ENCODE data around the gene USF2.
"Not testable (repeated sequence)": the region's sequence is repeated elsewhere in the genome, so short reads cannot be mapped to it uniquely, and the experiment has no call there.

The USF2 gene

DNA sequence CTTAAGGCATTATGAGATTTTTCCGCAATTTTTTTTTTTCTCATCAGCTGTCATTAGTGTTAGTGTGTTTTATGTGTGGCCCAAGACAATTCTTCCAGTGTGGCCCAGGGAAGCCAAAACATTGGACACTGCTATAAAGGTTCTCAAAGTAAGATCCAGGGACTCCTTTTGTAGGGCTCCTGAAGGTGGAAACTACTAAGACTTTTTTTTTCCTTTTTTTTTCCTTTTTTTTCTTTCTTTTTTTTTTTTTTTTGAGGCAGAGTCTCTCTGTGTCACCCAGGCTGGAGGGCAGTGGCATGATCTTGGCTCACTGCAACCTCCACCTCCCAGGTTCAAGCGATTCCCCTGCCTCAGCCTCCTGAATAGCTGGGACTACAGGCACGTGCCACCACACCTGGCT, 16.7 kb downstream of the USF2 start:
- not testable (repeated sequence) for DNase-seq (ENCODE audit: low read depth in 3 of 3)

DNA sequence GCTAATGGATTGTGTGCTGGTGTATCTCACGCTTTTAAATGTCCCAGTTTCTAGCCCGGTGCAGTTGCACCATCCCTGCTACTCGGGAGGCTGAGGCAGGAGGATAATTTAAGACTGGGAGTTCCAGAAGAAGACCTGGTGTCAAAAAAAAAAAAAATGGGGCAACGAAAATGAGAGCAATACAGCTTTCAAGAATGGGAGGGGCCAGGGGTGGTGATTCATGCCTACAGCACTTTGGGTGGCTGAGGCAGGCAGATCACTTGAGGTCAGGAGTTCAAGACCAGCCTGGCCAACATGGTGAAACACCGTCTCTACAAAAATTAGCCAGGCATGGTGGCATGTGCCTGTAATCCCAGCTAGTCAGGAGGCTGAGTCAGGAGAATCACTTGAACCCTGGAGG, 17.3 kb downstream of the USF2 start:
- DNase-seq (ENCODE audit: low read depth in 3 of 3), result not testable (repeated sequence)

DNA sequence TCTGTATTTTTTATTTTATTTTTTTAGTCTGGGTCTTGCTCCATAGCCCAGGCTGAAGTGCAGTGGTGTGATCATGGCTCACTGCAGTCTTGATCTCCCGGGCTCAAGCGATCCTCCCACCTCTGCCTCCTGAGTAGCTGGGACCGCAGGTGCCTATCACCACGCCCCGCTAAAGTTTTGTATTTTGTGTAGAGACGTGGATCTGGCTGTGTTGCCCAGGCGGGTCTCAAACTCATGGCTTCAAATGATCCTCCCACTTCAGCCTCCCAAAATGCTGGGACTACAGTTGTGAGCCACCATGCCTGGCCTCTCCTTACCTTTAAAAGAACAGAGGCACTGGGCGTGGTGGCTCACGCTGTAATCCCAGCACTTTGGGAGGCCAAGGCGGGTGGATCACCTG, 19.0 kb downstream of the USF2 start:
- no peak for DNase-seq (ENCODE audit: low read depth in 3 of 3)

DNA sequence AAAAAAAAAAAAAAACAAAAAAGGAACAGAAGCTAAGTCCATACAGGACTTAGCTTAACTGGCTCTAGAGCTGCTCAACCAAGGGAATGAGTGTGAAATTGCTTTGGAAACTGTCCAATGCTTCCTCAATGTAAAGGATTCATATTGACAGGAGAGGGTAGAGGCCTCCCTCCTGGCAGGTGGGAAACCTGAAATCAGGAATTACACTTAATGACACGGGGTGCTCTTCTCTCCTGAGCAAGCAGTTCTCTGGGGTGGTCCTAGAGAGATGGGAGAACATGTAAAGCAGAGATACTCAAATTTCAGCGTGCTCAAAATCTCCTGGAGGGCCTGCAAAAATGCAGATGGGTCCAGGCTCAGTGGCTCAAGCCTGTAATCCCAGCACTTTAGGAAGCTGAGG, 19.6 kb downstream of the USF2 start:
- DNase-seq (ENCODE audit: low read depth in 3 of 3), result no peak

DNA sequence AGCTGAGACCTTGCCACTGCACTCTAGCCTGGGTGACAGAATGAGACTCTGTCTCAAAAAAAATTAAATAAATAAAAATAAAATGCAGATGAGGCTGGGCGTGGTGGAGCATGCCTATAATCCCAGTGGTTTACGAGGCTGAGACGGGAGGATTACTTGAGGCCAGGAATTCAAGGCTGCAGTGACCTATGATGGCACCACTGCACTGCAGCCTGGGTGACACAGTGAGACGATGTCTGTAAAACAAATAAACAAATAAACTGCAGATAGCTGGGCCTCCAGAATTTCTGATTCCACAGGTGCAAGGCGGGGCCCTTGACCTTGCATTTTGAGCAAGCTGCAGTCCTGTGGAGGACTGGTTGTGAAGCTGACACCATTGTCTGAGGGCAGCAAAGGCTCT, 20.1 kb downstream of the USF2 start:
- DNase-seq (ENCODE audit: low read depth in 3 of 3), result no peak

DNA sequence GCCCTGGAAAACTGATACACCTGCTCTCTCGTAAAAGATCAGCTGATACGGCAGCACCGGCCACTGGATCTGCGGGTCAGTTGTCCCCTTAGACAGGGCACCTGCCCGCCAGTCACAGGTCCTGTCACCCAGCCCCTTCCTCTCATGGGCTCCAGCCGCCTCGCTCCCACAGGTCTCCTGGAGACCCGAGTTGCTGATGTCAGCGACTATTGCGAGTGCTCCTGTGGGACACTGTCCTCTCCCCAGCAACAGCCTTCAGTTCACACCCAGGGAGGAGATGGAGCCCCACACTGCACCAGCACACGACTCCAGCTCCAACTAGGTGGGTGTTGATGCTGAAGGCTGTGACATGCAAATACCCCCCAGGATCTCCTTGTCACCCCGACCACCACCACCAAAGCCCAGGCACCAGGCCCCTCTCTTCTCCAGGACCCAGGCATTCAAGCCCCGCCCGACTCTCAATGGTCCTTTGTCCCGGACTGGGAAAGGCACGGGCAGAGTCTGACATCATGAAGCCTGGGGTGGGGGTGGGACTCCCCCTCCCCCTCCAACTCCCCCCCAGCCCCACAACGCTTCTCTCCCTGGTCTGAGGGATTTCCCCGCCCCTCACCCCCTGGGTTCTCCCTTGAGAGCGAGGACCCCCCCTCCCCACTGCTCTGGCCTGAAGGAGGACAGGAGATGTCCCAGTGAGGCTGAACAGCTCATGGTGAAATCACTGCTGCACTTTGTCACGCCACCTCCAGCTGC, 21.8 kb downstream of the USF2 start:
- no peak for DNase-seq (ENCODE audit: low read depth in 3 of 3)

DNA sequence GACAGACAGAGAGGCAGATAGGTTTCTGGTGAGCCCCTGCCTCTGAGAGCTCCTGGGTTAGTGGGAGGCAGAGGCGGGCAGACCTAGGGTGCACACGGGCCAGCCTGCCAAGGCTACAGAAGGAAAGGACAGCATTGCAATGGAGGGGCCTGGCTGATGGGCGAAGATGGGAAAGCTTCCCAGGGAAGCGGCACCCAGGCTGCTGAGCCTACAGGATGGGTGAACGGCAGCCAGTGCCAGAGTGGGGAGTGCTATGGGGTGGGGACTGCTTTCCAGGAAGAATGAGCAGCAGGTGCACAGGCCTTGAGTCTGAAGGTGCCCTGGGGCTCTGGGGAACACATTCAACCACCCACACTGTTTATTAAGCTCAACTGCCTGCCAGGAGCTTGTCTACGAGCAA, 22.5 kb downstream of the USF2 start:
- DNase-seq (ENCODE audit: low read depth in 3 of 3), result no peak

DNA sequence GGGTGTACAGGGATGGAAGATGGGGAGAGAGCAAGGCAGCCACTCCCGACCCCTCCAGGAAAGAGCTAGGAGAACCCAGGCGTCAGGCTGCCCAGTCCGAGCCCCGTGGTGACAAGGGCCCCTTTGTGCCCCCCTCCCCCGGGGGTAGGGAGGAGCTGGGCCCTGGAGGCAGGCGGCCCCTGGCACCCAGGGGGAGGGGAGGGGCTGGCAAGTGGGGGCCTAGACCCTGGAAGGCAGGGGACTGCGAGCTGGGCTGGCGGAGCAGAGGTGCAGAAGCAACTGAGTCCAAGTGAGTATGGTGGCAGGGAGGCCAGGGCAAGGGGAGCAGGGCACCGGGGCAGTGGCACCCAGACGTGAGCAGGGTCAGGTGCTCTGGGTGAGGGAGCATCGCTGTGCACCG, 23.2 kb downstream of the USF2 start, which contains the start of gene MAG:
MAG (plus strand) TSS at position 246 of the 400 bp plus-strand sequence. CDS start 3,248 bp downstream, outside the sequence.
- no peak for DNase-seq (ENCODE audit: low read depth in 3 of 3)

DNA sequence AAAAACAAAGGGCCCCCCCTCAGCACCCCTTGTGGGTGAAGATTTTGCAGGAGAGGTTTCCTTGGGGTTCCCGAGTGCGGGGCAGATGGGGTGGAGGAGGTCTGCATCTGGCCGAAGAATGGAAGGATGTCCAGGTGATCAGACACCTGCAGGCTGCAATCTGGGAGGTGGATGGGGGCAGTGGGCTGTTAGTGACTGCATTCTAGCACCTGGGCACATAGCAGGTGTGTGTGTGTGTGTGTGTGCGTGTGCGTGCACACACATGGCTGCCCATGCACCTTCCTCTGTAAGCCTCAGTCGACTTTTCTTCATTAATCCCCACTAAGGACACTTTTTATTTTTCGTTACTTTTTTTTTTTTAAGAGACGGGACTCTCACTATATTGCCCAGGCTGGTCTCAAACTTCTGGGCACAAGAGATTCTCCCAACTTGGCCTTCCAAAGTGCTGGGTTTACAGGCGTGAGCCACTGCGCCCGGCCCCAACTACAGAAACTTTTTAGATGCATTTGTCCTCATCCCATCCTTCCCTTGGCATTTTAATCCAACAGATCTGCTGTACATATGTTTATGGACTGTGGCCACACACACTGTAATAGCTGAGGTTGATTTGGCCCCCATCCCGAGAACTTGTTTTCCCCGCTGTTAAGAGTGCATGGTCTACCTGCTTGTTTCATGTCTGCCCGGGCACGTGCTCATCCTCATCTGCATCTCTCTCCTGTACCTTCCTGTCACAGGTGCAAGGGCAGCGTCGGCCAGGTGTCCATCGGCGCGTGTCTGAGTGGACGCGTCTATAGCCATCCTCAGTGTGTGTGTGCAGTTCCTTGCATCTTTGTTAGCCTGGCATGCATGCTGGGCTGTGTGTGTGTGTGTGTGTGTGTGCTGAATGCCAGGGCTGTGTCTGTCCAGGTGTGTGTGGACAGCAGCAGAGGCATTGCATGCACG, 23.9 kb downstream of the USF2 start:
- no peak for DNase-seq (ENCODE audit: low read depth in 3 of 3)

DNA sequence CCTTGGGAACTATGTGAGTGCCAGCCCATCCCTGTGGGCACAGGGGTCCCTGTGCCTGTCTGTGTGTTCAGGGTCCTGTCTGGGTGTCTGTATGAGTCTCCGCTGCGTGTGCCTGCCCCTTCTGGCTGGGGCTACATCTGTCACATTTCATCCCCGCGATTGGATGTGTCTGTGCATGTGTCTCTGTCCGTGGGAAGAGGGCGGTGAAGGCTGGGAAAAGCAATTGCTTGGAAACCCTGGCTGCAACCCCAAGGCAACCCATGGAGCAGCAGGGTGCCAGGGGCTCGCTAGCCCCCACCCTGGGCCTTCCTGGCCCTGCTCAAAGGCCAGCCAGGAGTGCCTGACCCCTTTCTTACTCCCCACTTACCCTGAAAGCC, 24.6 kb downstream of the USF2 start:
- no peak for DNase-seq (ENCODE audit: low read depth in 3 of 3)

DNA sequence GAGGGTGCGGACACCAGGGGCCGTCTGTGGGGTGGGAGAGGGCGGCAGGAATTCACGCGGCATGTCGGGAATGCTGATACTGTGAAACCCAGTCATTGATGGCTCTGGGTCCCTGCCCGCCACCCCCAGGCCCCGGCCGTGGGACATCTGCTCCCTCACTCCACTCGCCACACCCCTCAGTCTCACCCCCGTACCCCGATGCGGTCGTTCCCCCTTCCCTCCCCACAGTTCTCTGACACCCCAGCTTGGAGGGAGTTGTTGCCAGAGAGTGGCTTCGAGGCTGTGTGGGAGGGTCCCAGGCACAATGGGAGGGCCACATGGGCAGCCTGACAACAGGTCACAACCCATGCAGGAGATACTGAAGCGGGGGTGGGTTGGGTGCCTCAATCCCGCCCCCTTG, 25.0 kb downstream of the USF2 start:
- no peak for DNase-seq (ENCODE audit: low read depth in 3 of 3)

DNA sequence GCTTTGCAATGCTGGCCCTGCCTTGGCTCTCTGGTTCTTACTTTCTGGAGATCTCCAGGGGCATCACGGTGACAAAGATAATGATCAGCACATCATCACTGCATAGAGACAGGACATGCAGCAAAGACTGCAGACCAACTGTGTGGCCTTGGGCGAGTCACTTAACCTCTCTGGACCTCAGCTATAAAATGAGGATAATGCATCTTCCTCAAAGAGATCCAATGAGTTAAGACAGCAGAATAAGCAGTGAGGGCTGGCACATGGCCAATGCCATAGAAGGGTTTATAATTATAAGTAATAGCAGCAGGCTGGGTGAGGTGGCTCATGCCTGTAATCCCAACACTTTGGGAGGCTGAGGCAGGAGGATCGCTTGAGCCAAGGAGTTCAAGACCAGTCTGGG, 25.6 kb downstream of the USF2 start:
- DNase-seq (ENCODE audit: low read depth in 3 of 3), result no peak

DNA sequence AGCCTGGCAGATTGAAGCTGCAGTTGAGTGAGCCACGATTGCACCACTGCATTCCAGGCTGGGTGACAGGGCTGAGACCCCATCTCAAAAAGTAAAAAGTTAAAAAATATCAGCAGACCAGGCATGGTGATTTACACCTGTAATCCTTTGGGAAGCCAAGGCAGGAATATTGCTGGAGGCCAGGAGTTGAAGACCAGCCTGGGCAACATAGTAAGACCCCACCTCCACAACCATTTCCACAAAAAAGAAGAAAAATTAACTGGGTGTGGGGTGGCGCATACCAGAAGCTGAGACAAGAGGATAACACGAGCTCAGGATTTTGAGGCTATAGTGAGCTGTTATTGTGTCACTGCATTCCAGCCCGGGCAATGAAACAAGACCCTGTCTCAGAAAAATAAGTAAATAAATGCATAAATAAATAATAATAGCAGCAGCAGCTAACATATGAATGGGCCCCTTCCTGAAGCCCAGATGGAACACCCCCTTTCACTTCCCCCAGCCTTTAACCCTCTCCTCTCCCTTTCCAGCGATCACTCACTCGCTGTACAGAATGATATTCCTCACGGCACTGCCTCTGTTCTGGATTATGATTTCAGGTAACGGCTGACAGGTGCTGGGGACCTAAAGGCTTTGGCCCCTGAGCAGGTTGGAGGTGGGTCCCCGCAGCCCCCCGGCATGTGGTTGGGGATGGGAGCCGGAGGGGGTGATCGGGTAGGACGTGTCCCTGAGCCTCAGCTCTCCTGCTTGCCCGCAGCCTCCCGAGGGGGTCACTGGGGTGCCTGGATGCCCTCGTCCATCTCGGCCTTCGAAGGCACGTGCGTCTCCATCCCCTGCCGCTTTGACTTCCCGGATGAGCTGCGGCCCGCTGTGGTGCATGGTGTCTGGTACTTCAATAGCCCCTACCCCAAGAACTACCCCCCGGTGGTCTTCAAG, 26.4 kb downstream of the USF2 start:
- no peak for DNase-seq (ENCODE audit: low read depth in 3 of 3)

DNA sequence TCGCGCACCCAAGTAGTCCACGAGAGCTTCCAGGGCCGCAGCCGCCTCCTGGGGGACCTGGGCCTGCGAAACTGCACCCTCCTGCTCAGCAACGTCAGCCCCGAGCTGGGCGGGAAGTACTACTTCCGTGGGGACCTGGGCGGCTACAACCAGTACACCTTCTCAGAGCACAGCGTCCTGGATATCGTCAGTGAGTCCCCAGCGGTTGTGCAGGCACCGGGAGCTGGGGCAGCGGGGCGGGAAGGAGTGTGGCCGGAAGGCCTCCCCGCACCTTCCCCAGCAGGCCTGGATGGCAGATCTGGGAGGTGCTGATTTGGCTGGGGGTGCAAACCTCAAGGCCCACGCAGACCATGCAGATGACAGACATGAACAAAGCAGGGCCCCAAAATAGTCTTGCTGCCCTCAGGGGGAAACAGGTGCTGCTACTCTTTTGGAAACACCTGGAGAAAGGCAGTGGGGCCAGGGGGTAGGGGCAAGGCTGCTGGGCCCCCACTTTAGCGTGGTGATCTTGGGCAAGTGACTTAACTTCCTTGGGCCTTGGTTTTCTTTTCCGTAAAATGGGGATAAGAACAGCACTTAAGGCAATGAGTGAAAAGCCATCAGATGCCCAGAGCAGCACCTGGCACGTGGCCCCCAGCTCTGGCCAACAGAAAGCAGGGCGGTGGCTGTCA, 27.2 kb downstream of the USF2 start:
- DNase-seq (ENCODE audit: low read depth in 3 of 3), result no peak

DNA sequence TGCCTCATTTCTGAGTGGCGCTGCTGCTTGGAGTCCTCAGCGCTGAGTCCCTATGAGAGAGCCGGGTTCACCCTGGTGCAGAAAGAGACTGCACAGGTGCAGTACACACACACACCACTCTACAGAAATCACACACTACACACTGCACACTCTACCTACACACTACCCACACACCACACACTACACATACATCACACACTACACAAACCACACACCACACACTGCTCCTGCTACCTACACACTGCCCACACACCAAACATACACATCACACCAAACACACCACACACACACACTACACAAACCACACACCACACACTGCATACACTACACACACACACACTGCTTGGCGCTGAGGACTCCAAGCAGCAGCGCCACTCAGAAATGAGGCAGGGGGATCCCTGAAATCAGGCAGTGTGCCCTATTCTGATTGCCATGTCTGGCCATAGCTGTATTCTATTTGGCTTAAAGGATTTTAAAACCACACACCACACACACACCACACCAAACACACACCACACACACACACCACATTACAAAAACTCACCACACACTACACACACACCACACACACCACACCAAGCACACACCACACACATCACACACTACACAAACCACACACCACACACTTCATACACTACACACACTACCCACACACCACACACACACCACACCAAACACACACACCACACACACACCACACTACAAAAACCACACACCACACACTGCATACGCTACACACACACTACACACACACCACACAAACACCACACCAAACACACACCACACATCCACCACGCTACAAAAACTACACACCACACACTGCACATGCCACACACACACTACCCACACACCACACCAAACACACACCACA, 28.1 kb downstream of the USF2 start:
- DNase-seq (ENCODE audit: low read depth in 3 of 3), result no peak

DNA sequence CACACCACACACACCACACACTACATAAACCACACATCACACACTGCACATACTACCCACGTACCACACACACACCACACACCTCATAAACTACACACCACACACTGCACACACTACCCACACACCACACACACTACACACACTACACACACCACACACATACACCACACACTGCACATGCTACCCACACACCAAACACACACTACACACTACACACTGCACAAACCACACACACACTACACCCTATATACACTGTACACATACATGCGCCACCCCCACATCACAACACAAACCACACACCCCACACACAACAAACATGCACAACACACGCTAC, 28.7 kb downstream of the USF2 start:
- no peak for DNase-seq (ENCODE audit: low read depth in 3 of 3)

DNA sequence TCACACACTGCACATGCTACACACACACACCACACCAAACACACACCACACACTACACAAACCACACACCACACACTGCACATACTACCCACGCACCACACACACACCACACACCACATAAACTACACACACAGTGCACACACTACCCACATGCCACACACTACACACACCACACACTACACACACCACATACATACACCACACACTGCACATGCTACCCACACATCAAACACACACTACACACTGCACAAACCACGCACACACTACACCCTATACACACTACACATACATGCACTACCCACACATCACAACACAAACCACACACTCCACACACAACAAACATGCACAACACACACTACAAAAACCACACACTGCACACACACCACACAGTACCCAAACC, 29.2 kb downstream of the USF2 start:
- DNase-seq (ENCODE audit: low read depth in 3 of 3), result no peak

DNA sequence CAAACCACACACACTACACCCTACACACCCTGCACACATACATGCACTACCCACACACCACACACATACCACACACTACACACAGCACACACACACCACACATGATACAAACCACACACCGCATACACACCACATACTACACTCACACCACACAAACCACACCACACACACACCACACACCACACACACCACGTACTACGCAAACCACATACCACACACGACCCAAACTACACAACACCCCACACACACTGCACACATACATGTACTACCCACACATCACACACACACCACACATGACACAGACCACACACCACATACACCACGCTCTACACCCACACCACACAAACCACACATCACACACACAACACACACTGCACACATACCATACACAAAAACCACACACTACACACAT, 29.8 kb downstream of the USF2 start:
- DNase-seq (ENCODE audit: low read depth in 3 of 3), result no peak

DNA sequence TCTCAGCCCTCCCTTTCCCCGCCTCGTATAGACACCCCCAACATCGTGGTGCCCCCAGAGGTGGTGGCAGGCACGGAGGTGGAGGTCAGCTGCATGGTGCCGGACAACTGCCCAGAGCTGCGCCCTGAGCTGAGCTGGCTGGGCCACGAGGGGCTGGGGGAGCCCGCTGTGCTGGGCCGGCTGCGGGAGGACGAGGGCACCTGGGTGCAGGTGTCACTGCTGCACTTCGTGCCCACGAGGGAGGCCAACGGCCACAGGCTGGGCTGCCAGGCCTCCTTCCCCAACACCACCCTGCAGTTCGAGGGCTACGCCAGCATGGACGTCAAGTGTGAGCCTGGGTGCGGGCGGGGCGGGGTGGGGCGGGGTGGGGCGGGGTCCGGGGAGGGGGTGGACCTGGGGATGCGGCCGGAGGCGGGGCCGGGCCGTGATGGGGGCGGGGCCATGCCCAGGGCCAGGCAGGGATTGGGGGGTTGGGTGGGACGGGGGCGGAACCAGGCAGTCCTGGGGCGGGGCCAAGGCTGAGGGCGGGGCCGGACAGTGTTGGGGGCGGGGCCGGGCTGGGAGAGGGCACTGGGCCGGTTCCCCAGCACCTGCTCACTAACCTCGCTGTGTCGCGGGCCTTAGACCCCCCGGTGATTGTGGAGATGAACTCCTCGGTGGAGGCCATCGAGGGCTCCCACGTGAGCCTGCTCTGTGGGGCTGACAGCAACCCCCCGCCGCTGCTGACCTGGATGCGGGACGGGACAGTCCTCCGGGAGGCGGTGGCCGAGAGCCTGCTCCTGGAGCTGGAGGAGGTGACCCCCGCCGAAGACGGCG, 31.0 kb downstream of the USF2 start:
- DNase-seq (ENCODE audit: low read depth in 3 of 3), result no peak

DNA sequence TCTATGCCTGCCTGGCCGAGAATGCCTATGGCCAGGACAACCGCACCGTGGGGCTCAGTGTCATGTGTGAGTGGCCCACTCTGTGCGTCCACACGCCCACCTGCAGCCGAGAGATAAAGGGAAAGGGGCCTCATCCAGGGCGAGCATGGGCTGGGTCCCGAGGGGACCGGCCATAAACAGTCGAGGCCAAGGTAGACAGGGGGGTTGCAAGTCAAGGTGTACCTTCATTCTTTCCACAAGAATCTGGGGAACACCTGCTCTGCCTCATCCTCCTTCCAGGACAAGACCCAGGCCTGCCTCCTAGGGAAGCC, 31.5 kb downstream of the USF2 start:
- no peak for DNase-seq (ENCODE audit: low read depth in 3 of 3)
